Lung (tissue), 12 donors: ENCODE results near the gene CAPZB. TPM values are rescaled to one million over a fixed set of nuclear protein-coding genes. Genes with fewer than 3 reads are reported as not detected.

ENCODE experiments used
- ATAC-seq: fragments of 200-7000 bp; cut with Tn5 transposase; one replicate; pipeline ENCODE4 v1.9.1; 2020; ENCODE audit warnings: moderate number of reproducible peaks; ENCODE audit not compliant: insufficient read depth, low FRiP score
- DNase-seq, 3 donors: peaks; one replicate each; pipeline ENCODE4 v3.0.0-alpha.2; 2013 to 2017
- H3K27ac ChIP-seq, 2 donors: one replicate each; pipeline ENCODE4 v1.5.1; 2013; ENCODE audit warnings: mild to moderate bottlenecking in 2 of 2, moderate library complexity in 2 of 2, control low read depth in 1 of 2, inconsistent platforms in 1 of 2, low read depth in 1 of 2, low read length in 1 of 2
- H3K27me3 ChIP-seq, 3 donors: one replicate each; pipeline ENCODE4 v1.5.1; 2013; ENCODE audit warnings: low read length in 2 of 3; ENCODE audit not compliant: control insufficient read depth in 3 of 3, insufficient read depth in 3 of 3
- H3K36me3 ChIP-seq, 4 donors: one replicate each; pipeline ENCODE4 v1.5.1; 2013; ENCODE audit warnings: low read length in 4 of 4, mild to moderate bottlenecking in 1 of 4, moderate library complexity in 1 of 4; ENCODE audit not compliant: control insufficient read depth in 4 of 4, insufficient read depth in 4 of 4
- H3K4me1 ChIP-seq, 5 donors: one replicate each; pipeline ENCODE4 v1.5.1; 2013; ENCODE audit warnings: low read length in 5 of 5, mild to moderate bottlenecking in 2 of 5, moderate library complexity in 1 of 5; ENCODE audit not compliant: control insufficient read depth in 5 of 5, insufficient read depth in 5 of 5
- H3K4me3 ChIP-seq: one replicate; pipeline ENCODE4 v1.5.1; 2013; ENCODE audit warnings: mild to moderate bottlenecking, control low read depth, moderate library complexity
- H3K9ac ChIP-seq, 2 donors: one replicate each; pipeline ENCODE4 v1.5.1; 2013; ENCODE audit warnings: low read length in 2 of 2, control low read depth in 1 of 2; ENCODE audit not compliant: insufficient read depth in 1 of 2
- H3K9me3 ChIP-seq, 4 donors: one replicate each; pipeline ENCODE4 v1.5.1; 2013; ENCODE audit warnings: low read length in 3 of 4, mild to moderate bottlenecking in 1 of 4, moderate library complexity in 1 of 4; ENCODE audit not compliant: control insufficient read depth in 4 of 4, insufficient read depth in 3 of 4
- WGBS, 2 donors: extraction: QIAGEN DNeasy Blood & Tissue Kit; methylation state at CpG; one replicate each; pipeline ENCODE4 v1.1.7; 2013; 5-methylcytosine and 5-hydroxymethylcytosine counted together
- polyA plus RNA-seq, 2 donors: library from polyadenylated mRNA; stranded (reverse); fragments of 200-250 nt; gene quantifications; one replicate each; pipeline ENCODE4 v1.2.1, GENCODE V29; 2013
- total RNA-seq, 2 donors: library from RNA; depleted of rRNA in 1 of 2; stranded (reverse); fragments of >200 nt in 1 of 2; gene quantifications; one replicate each; pipeline ENCODE4 v1.2.1, GENCODE V29; 2014 to 2021
- TF ChIP-seq, protein P1 (sequence below): IDR thresholded peaks from 2 replicates; pipeline ENCODE4 v1.5.1; 2012; ENCODE audit warnings: mild to moderate bottlenecking; ENCODE audit errors: control extremely low read depth, extremely low read depth
- donor health status: control.
- donor health status: control.
- donor health status: Bipolar disorder and iron deficiency.
- donor health status: healthy.
- donor health status: DM: yes; HTN: yes; CAD: no.

Gene CAPZB
- total and polyA plus RNA-seq, 4 donors: 94.7 to 339 (median 278) TPM

DNA sequence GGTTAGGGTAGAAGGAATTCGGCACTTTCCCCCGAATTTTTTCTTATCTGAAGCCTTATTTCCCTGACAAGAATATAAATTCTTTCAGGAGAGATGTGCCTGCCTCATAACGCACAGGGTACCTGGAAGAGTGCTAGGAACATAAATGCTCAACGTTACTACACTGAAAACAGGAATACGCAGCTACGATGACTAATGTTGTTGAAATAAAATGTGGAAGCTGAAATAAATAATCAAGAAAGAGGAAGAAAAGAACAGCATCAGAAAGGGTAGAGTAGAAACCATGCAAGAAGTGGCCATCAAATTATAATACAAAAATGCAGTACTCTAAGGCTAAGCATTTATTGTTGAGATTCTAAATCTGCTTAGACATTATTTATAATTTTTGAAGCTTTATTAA is 139.3 kb downstream of the CAPZB start:
- TF ChIP-seq, protein P1, sequence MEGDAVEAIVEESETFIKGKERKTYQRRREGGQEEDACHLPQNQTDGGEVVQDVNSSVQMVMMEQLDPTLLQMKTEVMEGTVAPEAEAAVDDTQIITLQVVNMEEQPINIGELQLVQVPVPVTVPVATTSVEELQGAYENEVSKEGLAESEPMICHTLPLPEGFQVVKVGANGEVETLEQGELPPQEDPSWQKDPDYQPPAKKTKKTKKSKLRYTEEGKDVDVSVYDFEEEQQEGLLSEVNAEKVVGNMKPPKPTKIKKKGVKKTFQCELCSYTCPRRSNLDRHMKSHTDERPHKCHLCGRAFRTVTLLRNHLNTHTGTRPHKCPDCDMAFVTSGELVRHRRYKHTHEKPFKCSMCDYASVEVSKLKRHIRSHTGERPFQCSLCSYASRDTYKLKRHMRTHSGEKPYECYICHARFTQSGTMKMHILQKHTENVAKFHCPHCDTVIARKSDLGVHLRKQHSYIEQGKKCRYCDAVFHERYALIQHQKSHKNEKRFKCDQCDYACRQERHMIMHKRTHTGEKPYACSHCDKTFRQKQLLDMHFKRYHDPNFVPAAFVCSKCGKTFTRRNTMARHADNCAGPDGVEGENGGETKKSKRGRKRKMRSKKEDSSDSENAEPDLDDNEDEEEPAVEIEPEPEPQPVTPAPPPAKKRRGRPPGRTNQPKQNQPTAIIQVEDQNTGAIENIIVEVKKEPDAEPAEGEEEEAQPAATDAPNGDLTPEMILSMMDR: no peak

GRCh38 chr1:19345391-19345790 is 139.9 kb downstream of the CAPZB start:
- 94 to 96% methylated on average over 8 of the region's 8 CpGs for WGBS, 2 donors
- no peak for DNase-seq
- H3K4me1 ChIP-seq: peaks cover 0 to 11% (median 0%) of the 10 kb centered on the region in 5 donors
- no peak for ATAC-seq
- no peak overlapping the region for H3K4me3 ChIP-seq
- no peak overlapping the region for H3K9ac ChIP-seq
- H3K27ac ChIP-seq: no peak overlapping the region
- no peaks in the 10 kb centered on the region for H3K27me3 ChIP-seq
- peaks cover 7 to 54% (median 17%) of the 10 kb centered on the region in 4 donors for H3K36me3 ChIP-seq
- TF ChIP-seq, protein P1: no peak
- no peaks in the 10 kb centered on the region for H3K9me3 ChIP-seq

More for the DNA sequence above, 139.3 kb downstream of the CAPZB start:
- no peak for DNase-seq
- no peak overlapping the region for H3K4me3 ChIP-seq
- no peaks in the 10 kb centered on the region for H3K27me3 ChIP-seq
- 49 to 65% methylated on average over 6 of the region's 6 CpGs for whole genome bisulfite sequencing, 2 donors
- H3K27ac ChIP-seq: no peak overlapping the region
- H3K36me3 ChIP-seq: peaks cover 7 to 54% (median 17%) of the 10 kb centered on the region in 4 donors
- no peak overlapping the region for H3K9ac ChIP-seq
- H3K4me1 ChIP-seq: peaks cover 0 to 11% (median 0%) of the 10 kb centered on the region in 5 donors
- no peaks in the 10 kb centered on the region for H3K9me3 ChIP-seq
- ATAC-seq: no peak

- no peak overlapping the region for H3K4me3 ChIP-seq
- WGBS, 2 donors: 95 to 100% methylated on average over 11 of the region's 11 CpGs
- no peaks in the 10 kb centered on the region for H3K27me3 ChIP-seq
- no peak overlapping the region for H3K27ac ChIP-seq
- DNase-seq (no peak), ATAC-seq (no peak)
- H3K4me1 ChIP-seq: peaks cover 0 to 11% (median 0%) of the 10 kb centered on the region in 5 donors
- TF ChIP-seq, protein P1: no peak
- H3K9ac ChIP-seq: no peak overlapping the region
- H3K36me3 ChIP-seq: peaks cover 7 to 53% (median 18%) of the 10 kb centered on the region in 4 donors
- H3K9me3 ChIP-seq: no peaks in the 10 kb centered on the region
Observed at GRCh38 chr1:19344831-19345230, 140.5 kb downstream of the CAPZB start.

DNA sequence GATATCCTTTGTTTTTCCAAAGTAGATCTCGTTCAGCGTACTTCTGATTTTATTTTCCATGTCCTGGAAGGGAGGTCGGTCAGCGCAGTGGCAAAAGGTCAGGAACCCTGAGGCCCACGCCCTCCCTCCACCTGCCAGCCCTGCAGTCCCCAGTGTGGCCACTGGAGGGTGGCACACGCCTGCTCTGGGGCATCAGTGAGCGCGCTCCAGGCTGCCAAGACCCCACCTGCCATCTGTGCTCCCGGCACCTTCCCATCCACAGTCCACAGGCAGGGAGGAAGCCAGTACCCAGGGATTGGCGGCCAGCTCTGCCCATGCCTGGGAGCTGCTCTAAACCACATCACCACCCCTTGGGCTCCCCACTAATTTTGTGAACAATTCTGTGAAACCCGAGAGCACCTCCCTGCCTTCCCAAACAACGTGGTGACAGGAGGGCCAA is 140.9 kb downstream of the CAPZB start:
- peak overlapping the region in 1 of 2 donors; percentile 20 for H3K27ac ChIP-seq
- no peak overlapping the region for H3K9ac ChIP-seq
- no peaks in the 10 kb centered on the region for H3K27me3 ChIP-seq
- peaks cover 7 to 53% (median 18%) of the 10 kb centered on the region in 4 donors for H3K36me3 ChIP-seq
- TF ChIP-seq, protein P1: peak; percentile 54
- peak; percentile 33 to 44 (median 37) for DNase-seq
- H3K9me3 ChIP-seq: no peaks in the 10 kb centered on the region
- no peak overlapping the region for H3K4me3 ChIP-seq
- WGBS, 2 donors: 62 to 71% methylated on average over 12 of the region's 12 CpGs
- ATAC-seq: no peak
- H3K4me1 ChIP-seq: peaks cover 0 to 11% (median 0%) of the 10 kb centered on the region in 5 donors
